ENCODE results near the gene RAB36.

GRCh38 chr22:23115825-23116494 lies 29.3 kb upstream of the RAB36 start:
- TF ChIP-seq, protein P1, sequence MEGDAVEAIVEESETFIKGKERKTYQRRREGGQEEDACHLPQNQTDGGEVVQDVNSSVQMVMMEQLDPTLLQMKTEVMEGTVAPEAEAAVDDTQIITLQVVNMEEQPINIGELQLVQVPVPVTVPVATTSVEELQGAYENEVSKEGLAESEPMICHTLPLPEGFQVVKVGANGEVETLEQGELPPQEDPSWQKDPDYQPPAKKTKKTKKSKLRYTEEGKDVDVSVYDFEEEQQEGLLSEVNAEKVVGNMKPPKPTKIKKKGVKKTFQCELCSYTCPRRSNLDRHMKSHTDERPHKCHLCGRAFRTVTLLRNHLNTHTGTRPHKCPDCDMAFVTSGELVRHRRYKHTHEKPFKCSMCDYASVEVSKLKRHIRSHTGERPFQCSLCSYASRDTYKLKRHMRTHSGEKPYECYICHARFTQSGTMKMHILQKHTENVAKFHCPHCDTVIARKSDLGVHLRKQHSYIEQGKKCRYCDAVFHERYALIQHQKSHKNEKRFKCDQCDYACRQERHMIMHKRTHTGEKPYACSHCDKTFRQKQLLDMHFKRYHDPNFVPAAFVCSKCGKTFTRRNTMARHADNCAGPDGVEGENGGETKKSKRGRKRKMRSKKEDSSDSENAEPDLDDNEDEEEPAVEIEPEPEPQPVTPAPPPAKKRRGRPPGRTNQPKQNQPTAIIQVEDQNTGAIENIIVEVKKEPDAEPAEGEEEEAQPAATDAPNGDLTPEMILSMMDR (IDR thresholded peaks at IDR 0.05), result no peak
- TF ChIP-seq POLR2AphosphoS5 (IDR thresholded peaks at IDR 0.05; ENCODE audit: insufficient read depth in 1 of 2, low read depth in 1 of 2), result no peak
